VCaP (cell line): ENCODE data around the gene RPS10.
A peak's percentile ranks its signal among the peaks of the same experiment; 100 is the strongest.
"Not testable (repeated sequence)": the region's sequence is repeated elsewhere in the genome, so short reads cannot be mapped to it uniquely, and the experiment has no call there.

Experiments
- H3K27ac ChIP-seq: fragments of 450-650 bp; 2 replicates; pipeline ENCODE4 v1.5.1; 2017
- TF ChIP-seq, protein P1 (sequence below): fragments of 450-650 bp; conservative IDR thresholded peaks from 2 replicates; pipeline ENCODE4 v1.5.1; 2017; ENCODE audit warnings: mild to moderate bottlenecking, moderate library complexity

RPS10 gene

DNA sequence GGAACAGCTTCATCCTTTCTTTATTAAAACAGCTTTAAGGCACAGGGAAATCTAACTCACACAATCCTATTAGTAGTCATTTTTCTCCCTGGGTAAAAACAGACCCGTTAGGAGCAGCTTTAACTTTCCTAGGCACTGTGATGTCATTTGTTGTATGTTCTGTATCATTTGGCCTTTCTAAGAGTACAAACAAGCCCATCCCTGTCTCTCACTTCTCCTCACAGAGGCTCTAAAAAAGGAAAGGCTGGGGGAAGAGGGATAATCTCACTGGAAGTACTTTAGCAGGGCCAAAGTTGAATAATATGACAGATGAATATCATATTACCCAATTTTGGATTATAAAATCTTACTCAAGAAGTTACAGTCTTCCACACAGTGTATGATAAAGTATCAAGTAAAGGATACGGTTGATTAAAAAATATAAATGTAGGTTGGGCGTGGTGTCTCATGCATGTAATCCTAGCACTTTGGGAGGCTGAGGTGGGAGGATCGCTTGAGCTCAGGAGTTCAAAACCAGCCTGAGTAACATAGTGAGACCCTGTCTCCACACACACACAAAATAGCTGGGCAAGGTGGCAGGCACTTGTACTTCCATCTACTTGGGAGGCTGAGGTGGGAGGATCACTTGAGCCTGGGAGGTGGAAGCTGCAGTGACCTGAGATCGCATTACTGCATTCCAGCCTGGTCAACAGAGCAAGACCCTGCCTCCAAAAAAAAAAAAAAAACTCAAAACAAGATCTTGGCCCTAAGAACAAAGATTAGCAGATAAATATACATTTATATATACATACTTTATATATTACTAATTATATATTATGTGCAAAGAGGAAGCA, 41.3 kb downstream of the RPS10 start:
- TF ChIP-seq, protein P1, sequence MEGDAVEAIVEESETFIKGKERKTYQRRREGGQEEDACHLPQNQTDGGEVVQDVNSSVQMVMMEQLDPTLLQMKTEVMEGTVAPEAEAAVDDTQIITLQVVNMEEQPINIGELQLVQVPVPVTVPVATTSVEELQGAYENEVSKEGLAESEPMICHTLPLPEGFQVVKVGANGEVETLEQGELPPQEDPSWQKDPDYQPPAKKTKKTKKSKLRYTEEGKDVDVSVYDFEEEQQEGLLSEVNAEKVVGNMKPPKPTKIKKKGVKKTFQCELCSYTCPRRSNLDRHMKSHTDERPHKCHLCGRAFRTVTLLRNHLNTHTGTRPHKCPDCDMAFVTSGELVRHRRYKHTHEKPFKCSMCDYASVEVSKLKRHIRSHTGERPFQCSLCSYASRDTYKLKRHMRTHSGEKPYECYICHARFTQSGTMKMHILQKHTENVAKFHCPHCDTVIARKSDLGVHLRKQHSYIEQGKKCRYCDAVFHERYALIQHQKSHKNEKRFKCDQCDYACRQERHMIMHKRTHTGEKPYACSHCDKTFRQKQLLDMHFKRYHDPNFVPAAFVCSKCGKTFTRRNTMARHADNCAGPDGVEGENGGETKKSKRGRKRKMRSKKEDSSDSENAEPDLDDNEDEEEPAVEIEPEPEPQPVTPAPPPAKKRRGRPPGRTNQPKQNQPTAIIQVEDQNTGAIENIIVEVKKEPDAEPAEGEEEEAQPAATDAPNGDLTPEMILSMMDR = no peak
- no peak overlapping the region for H3K27ac ChIP-seq

DNA sequence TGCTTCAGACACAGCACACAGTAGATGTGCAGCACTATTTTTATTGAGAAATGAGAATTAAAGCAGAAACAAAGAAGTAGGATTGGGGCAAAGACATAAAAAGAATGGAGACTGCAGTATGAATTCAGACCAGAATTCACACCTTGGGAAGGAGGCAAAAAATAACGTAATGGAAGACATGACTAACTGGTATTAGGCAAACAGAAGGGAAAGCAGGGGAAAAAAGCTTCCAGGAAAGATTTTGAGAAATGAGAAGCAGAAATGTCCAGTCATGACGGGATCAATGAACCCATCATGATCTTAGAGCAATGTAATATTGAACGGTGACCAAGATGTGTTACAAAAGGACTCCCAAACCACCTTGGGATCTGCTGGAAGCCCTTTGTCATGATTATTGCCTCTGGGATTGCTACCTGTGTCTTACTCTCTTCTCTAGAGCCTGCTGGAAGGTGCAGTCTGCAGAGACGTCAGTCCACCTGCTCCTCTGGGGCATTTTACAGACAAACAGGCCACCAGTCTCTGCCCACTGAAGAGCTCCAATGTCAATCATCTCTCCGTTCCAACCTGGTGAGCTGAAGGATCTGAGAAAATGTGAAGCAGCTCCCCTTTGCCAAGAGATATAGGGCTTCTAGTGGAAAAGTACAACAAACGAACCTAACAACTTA, 42.1 kb downstream of the RPS10 start:
- TF ChIP-seq, protein P1 = no peak
- H3K27ac ChIP-seq = peak overlapping the region; percentile 4; the same call in 1 of the 2 replicates

GRCh38 chr6:34383161-34383631, 42.7 kb downstream of the RPS10 start:
- TF ChIP-seq, protein P1 = no peak
- peak overlapping the region; percentile 4; the same call in 1 of the 2 replicates for H3K27ac ChIP-seq

GRCh38 chr6:34381081-34381480, 44.8 kb downstream of the RPS10 start:
- TF ChIP-seq, protein P1 = no peak
- no peak overlapping the region for H3K27ac ChIP-seq

DNA sequence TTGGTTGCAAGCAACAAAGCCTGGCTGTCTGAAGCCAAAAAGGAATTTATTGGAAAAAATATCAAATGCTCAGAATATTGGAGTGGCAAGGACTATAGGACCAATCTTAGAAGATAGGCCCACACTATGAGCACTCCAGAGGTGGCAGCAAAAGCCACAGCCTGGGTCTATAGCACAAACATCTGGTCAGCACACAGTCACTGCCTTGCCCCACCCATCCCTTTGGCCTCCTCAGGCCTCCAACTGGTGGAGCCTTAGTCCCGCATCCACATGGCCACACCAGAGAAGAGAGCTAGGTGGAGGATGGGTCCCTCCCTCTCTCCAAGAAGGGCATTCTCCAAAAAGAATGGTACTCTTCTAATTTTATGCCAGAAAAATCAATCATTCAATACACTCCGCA, 47.4 kb downstream of the RPS10 start:
- TF ChIP-seq, protein P1 = no peak
- no peak overlapping the region for H3K27ac ChIP-seq

DNA sequence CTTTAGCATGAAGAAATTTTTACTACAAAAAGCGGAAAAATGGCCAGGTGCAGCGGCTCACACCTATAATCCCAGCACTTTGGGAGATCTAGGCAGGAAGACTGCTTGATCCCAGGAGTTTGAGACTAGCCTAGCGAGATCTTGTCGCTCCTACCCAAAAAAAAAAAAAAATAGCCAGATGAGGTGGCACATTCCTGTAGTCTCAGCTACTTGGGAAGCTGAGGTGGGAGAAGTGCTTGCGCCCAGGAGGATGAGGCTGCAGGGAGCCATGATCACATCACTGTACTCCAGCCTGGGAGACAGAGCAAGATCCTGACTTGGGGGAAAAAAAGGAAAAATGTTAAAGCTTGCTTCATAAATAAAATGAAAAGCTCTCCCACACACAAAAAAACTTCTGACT, 47.9 kb downstream of the RPS10 start:
- H3K27ac ChIP-seq = no peak overlapping the region
- TF ChIP-seq, protein P1 = no peak

- not testable (repeated sequence) for H3K27ac ChIP-seq
Measured at GRCh38 chr6:34377571-34377970, 48.3 kb downstream of the RPS10 start.

DNA sequence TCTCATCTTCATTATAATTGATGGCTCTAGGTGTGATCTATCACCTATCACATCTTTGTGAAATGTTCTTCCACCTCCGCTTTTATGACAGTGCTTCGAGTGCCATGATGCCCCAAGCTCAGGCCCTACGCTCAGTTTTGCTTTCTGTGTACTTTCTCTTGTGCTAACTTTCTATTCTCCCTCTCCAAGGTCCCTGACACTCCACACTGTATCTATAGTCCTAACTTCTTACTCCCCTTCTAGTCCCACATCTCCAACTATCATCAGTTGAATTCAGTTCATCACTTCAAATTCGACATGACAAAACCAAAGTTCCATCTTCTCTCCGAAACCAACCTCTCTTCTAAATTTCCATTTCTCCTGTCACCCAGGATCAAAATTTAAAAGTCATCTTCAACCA, 50.0 kb downstream of the RPS10 start:
- H3K27ac ChIP-seq = no peak overlapping the region
- TF ChIP-seq, protein P1 = no peak
